Neural cell (in vitro differentiated cells): ENCODE data around the gene COL23A1. TPM values are rescaled to one million over a fixed set of nuclear protein-coding genes. Genes with fewer than 3 reads are reported as not detected.

Experiments
- H2AFZ ChIP-seq: fragments of 200-600, 300-800 bp; sonication (generic), shearing (Covaris generic); 2 replicates; pipeline ENCODE4 v1.6.0; 2014; ENCODE audit warnings: low read depth, mild to moderate bottlenecking, antibody characterized with exemption, low read length, moderate library complexity
- H3F3A ChIP-seq: fragments of 200-600 bp; shearing (Covaris generic); 2 replicates; pipeline ENCODE4 v1.6.1; 2016; ENCODE audit warnings: mild to moderate bottlenecking, moderate library complexity, mixed read lengths, antibody characterized with exemption, low read length; ENCODE audit not compliant: insufficient read depth, poor library complexity, severe bottlenecking
- H3K27ac ChIP-seq: fragments of 200-600, 300-800 bp; sonication (generic), shearing (Covaris generic); 2 replicates; pipeline ENCODE4 v1.5.1; 2014; ENCODE audit warnings: mild to moderate bottlenecking, low read length, moderate library complexity
- H3K27me3 ChIP-seq: fragments of 300-800, 200-600 bp; sonication (generic), shearing (Covaris generic); 2 replicates; pipeline ENCODE4 v1.6.0; 2014; ENCODE audit warnings: mild to moderate bottlenecking, low read depth, low read length, moderate library complexity; ENCODE audit not compliant: insufficient read depth
- H3K36me3 ChIP-seq: fragments of 300-800, 200-600 bp; sonication (generic), shearing (Covaris generic); 2 replicates; pipeline ENCODE4 v1.5.1; 2014; ENCODE audit warnings: mild to moderate bottlenecking, antibody characterized with exemption, low read length, moderate library complexity; ENCODE audit not compliant: insufficient read depth
- H3K4me2 ChIP-seq: fragments of 300-800, 200-600 bp; sonication (generic), shearing (Covaris generic); 2 replicates; pipeline ENCODE4 v1.6.0; 2014; ENCODE audit warnings: mild to moderate bottlenecking, low read length
- H3K4me3 ChIP-seq: fragments of 300-800, 200-600 bp; sonication (generic), shearing (Covaris generic); 2 replicates; pipeline ENCODE4 v1.5.1; 2014; ENCODE audit warnings: mild to moderate bottlenecking, low read length, moderate library complexity
- H3K79me2 ChIP-seq: fragments of 200-600 bp; shearing (Covaris generic); replicated peaks from 2 replicates; pipeline ENCODE4 v1.6.0; 2014; ENCODE audit warnings: mild to moderate bottlenecking, low read length, moderate library complexity; ENCODE audit not compliant: insufficient read depth
- H3K9ac ChIP-seq: fragments of 300-800, 200-600 bp; sonication (generic), shearing (Covaris generic); 2 replicates; pipeline ENCODE4 v1.6.1; 2016; ENCODE audit warnings: mild to moderate bottlenecking, low read length, mixed read lengths
- H3K9me2 ChIP-seq: fragments of 200-600 bp; shearing (Covaris generic); 2 replicates; pipeline ENCODE4 v1.6.1; 2016; ENCODE audit warnings: mild to moderate bottlenecking, low read length, mixed read lengths; ENCODE audit not compliant: insufficient read depth
- H3K9me3 ChIP-seq: fragments of 200-600, 300-800 bp; sonication (generic), shearing (Covaris generic); 2 replicates; pipeline ENCODE4 v1.6.1; 2016; ENCODE audit warnings: mild to moderate bottlenecking, mixed run types, low read length, moderate library complexity, mixed read lengths
- H4K20me1 ChIP-seq: fragments of 200-600 bp; shearing (Covaris generic); 2 replicates; pipeline ENCODE4 v1.6.1; 2016; ENCODE audit warnings: mild to moderate bottlenecking, mixed run types; ENCODE audit not compliant: insufficient read depth
- EP300 ChIP-seq: fragments of 450-650 bp; conservative IDR thresholded peaks from 2 replicates; pipeline ENCODE4 v1.6.1; 2014; ENCODE audit warnings: antibody characterized with exemption, mild to moderate bottlenecking, moderate library complexity; ENCODE audit not compliant: poor library complexity, severe bottlenecking
- MXI1 ChIP-seq: fragments of 450-650 bp; conservative IDR thresholded peaks from 2 replicates; pipeline ENCODE4 v1.6.1; 2014; ENCODE audit warnings: antibody characterized with exemption, mild to moderate bottlenecking; ENCODE audit not compliant: poor library complexity, severe bottlenecking
- RAD21 ChIP-seq: fragments of 450-650 bp; conservative IDR thresholded peaks from 2 replicates; pipeline ENCODE4 v1.6.1; 2014; ENCODE audit warnings: antibody characterized with exemption, mild to moderate bottlenecking, moderate library complexity
- REST ChIP-seq: IDR thresholded peaks from 2 replicates; pipeline ENCODE4 v1.6.1; 2012; ENCODE audit warnings: borderline replicate concordance
- SMC3 ChIP-seq: fragments of 450-650 bp; conservative IDR thresholded peaks from 2 replicates; pipeline ENCODE4 v1.6.1; 2014; ENCODE audit warnings: antibody characterized with exemption, mild to moderate bottlenecking, moderate library complexity; ENCODE audit not compliant: poor library complexity
- TAF1 ChIP-seq: IDR thresholded peaks from 2 replicates; pipeline ENCODE4 v1.6.1; 2012; ENCODE audit warnings: low read depth
- polyA plus RNA-seq: library from polyadenylated mRNA; depleted of rRNA; stranded (reverse); fragments of >200 nt; gene quantifications from 2 replicates; pipeline ENCODE4 v1.2.3, GENCODE V29; 2014
- TF ChIP-seq, protein P1 (sequence below): fragments of 450-650 bp; IDR thresholded peaks from 2 replicates; pipeline ENCODE4 v1.5.1; 2014; ENCODE audit warnings: antibody characterized with exemption, mild to moderate bottlenecking, moderate library complexity; ENCODE audit not compliant: poor library complexity, severe bottlenecking

The COL23A1 gene
- polyA plus RNA-seq, 1 donor from 2014 or later, result not detected

DNA sequence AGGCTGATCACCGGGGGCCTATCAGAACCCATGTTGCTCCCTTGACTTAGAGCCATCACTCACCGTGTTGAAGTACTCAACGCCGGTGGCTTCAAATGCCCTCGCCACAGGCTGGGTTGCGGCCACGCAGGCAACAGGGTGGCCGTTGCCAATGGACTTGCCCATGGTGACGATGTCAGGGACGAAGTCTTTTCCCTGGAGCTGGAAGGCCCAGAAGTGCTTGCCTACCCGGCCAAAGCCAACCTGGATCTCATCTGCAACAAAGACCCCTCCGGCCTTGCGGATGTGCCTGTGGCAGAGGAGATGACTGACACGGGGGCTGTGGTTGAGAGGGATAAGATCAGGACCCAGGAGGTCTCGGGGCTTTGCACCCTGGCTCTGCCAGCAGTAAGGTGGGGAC lies 367.9 kb downstream of the COL23A1 start:
- Histone ChIP-seq H3K27me3 (no peaks in the 10 kb centered on the region), H3K9ac (no peak overlapping the region), H3K36me3 (no peaks in the 10 kb centered on the region), H3K4me2 (no peak overlapping the region), H4K20me1 (no peaks in the 10 kb centered on the region), H3K4me3 (no peak overlapping the region), H3K79me2 (no peaks in the 10 kb centered on the region), H3K9me2 (no peaks in the 10 kb centered on the region), H3K9me3 (peaks cover under 1% of the 10 kb centered on the region), H2AFZ (no peak overlapping the region), H3F3A (no peaks in the 10 kb centered on the region), H3K27ac (no peak overlapping the region)
- TF ChIP-seq, protein P1, sequence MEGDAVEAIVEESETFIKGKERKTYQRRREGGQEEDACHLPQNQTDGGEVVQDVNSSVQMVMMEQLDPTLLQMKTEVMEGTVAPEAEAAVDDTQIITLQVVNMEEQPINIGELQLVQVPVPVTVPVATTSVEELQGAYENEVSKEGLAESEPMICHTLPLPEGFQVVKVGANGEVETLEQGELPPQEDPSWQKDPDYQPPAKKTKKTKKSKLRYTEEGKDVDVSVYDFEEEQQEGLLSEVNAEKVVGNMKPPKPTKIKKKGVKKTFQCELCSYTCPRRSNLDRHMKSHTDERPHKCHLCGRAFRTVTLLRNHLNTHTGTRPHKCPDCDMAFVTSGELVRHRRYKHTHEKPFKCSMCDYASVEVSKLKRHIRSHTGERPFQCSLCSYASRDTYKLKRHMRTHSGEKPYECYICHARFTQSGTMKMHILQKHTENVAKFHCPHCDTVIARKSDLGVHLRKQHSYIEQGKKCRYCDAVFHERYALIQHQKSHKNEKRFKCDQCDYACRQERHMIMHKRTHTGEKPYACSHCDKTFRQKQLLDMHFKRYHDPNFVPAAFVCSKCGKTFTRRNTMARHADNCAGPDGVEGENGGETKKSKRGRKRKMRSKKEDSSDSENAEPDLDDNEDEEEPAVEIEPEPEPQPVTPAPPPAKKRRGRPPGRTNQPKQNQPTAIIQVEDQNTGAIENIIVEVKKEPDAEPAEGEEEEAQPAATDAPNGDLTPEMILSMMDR, result no peak
- no peak for TF ChIP-seq SMC3
- TF ChIP-seq MXI1, result no peak
- no peak for TF ChIP-seq TAF1

DNA sequence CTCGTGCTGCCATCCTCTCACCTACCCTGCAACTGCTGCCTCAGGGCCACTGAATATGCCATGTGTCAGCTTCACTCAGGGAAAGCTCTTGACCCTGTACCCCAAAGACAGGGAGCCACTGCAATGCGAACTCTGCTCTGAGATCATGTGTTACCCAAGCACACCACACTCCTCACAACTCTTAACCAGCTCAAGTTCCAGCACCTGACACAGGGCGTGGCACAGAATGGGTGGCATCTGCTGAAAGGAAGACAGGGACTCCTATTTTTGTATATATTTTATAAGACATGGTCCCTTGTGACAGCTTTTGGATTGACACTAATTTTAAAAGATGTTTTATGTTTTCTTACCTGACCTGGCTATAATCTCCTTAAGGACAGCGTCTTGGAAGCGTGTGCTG lies 368.3 kb downstream of the COL23A1 start:
- H3K9me2 ChIP-seq, result no peaks in the 10 kb centered on the region
- H3K4me3 ChIP-seq, result no peak overlapping the region
- H2AFZ ChIP-seq, result no peak overlapping the region
- H4K20me1 ChIP-seq, result no peaks in the 10 kb centered on the region
- no peak overlapping the region for H3K9ac ChIP-seq
- no peaks in the 10 kb centered on the region for H3F3A ChIP-seq
- TF ChIP-seq EP300 (no peak), TAF1 (no peak), REST (no peak), RAD21 (no peak)
- TF ChIP-seq, protein P1, result no peak
- H3K4me2 ChIP-seq, result no peak overlapping the region
- H3K9me3 ChIP-seq, result no peaks in the 10 kb centered on the region
- no peaks in the 10 kb centered on the region for H3K36me3 ChIP-seq
- H3K27me3 ChIP-seq, result no peaks in the 10 kb centered on the region
- no peaks in the 10 kb centered on the region for H3K79me2 ChIP-seq
- H3K27ac ChIP-seq, result no peak overlapping the region
